ENCODE data around the gene HSD11B1L.

HSD11B1L gene

GRCh38 chr19:5666921-5667610 is 13.8 kb upstream of the HSD11B1L start:
- in situ Hi-C loops (cut with MboI; ENCODE audit: low sequenced_read_pairs): no loop called here

- in situ Hi-C loops (cut with MboI; ENCODE audit: low sequenced_read_pairs): no loop called here
These were observed 13.0 kb upstream of the HSD11B1L start for GRCh38 chr19:5667751-5668271.

GRCh38 chr19:5669212-5669611 is 11.6 kb upstream of the HSD11B1L start:
- in situ Hi-C loops (cut with MboI; ENCODE audit: low sequenced_read_pairs): no loop called here

GRCh38 chr19:5671600-5671999 is 9.2 kb upstream of the HSD11B1L start:
- in situ Hi-C loops (cut with MboI; ENCODE audit: low sequenced_read_pairs): no loop called here

GRCh38 chr19:5672708-5673459 is 7.9 kb upstream of the HSD11B1L start:
- in situ Hi-C loops (cut with MboI; ENCODE audit: low sequenced_read_pairs): no loop called here

GRCh38 chr19:5673752-5674151 is 7.1 kb upstream of the HSD11B1L start:
- in situ Hi-C loops (cut with MboI; ENCODE audit: low sequenced_read_pairs): no loop called here

GRCh38 chr19:5674714-5675113 is 6.1 kb upstream of the HSD11B1L start:
- in situ Hi-C loops (cut with MboI; ENCODE audit: low sequenced_read_pairs): no loop called here

GRCh38 chr19:5676105-5676771 is 4.6 kb upstream of the HSD11B1L start:
- in situ Hi-C loops (cut with MboI; ENCODE audit: low sequenced_read_pairs): no loop called here

- in situ Hi-C loops (cut with MboI; ENCODE audit: low sequenced_read_pairs): no loop called here
These were observed 4.1 kb upstream of the HSD11B1L start for GRCh38 chr19:5676772-5677105.

GRCh38 chr19:5677136-5677535 is 3.7 kb upstream of the HSD11B1L start:
- in situ Hi-C loops (cut with MboI; ENCODE audit: low sequenced_read_pairs): no loop called here

GRCh38 chr19:5677580-5677979 is 3.2 kb upstream of the HSD11B1L start:
- in situ Hi-C loops (cut with MboI; ENCODE audit: low sequenced_read_pairs): no loop called here

- in situ Hi-C loops (cut with MboI; ENCODE audit: low sequenced_read_pairs): no loop called here
These were observed 2.6 kb upstream of the HSD11B1L start for GRCh38 chr19:5678071-5678718.

- in situ Hi-C loops (cut with MboI; ENCODE audit: low sequenced_read_pairs): no loop called here
These were observed 1.3 kb upstream of the HSD11B1L start for GRCh38 chr19:5679289-5680083.

GRCh38 chr19:5680084-5680436 is 767 bp upstream of the HSD11B1L start:
- in situ Hi-C loops (cut with MboI; ENCODE audit: low sequenced_read_pairs): no loop called here

GRCh38 chr19:5681391-5682106 is 722 bp downstream of the HSD11B1L start:
- in situ Hi-C loops (cut with MboI; ENCODE audit: low sequenced_read_pairs): no loop called here

- in situ Hi-C loops (cut with MboI; ENCODE audit: low sequenced_read_pairs): no loop called here
These were observed 1.3 kb downstream of the HSD11B1L start for GRCh38 chr19:5682107-5682482.

GRCh38 chr19:5683177-5683886 is 2.5 kb downstream of the HSD11B1L start:
- in situ Hi-C loops (cut with MboI; ENCODE audit: low sequenced_read_pairs): no loop called here

- in situ Hi-C loops (cut with MboI; ENCODE audit: low sequenced_read_pairs): no loop called here
These were observed 4.0 kb downstream of the HSD11B1L start for GRCh38 chr19:5684694-5685430.

GRCh38 chr19:5686326-5686646 is 5.5 kb downstream of the HSD11B1L start:
- in situ Hi-C loops (cut with MboI; ENCODE audit: low sequenced_read_pairs): no loop called here
